ENCODE measurements around the gene C6orf89.

GRCh38 chr6:36953931-36954261, 68.1 kb downstream of the C6orf89 start:
- TF ChIP-seq, protein P1, sequence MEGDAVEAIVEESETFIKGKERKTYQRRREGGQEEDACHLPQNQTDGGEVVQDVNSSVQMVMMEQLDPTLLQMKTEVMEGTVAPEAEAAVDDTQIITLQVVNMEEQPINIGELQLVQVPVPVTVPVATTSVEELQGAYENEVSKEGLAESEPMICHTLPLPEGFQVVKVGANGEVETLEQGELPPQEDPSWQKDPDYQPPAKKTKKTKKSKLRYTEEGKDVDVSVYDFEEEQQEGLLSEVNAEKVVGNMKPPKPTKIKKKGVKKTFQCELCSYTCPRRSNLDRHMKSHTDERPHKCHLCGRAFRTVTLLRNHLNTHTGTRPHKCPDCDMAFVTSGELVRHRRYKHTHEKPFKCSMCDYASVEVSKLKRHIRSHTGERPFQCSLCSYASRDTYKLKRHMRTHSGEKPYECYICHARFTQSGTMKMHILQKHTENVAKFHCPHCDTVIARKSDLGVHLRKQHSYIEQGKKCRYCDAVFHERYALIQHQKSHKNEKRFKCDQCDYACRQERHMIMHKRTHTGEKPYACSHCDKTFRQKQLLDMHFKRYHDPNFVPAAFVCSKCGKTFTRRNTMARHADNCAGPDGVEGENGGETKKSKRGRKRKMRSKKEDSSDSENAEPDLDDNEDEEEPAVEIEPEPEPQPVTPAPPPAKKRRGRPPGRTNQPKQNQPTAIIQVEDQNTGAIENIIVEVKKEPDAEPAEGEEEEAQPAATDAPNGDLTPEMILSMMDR (IDR thresholded peaks at IDR 0.05; ENCODE audit: insufficient read depth, low read length): no peak
- TF ChIP-seq GABPA (IDR thresholded peaks at IDR 0.05; ENCODE audit: low read depth) (no peak), POLR2AphosphoS5 (IDR thresholded peaks at IDR 0.05; ENCODE audit: low read depth) (no peak), SPI1 (IDR thresholded peaks at IDR 0.05; ENCODE audit: borderline replicate concordance, low read depth) (no peak)

Measured in HL-60 (cell line).